ENCODE data around the gene DBT. TPM values are rescaled to one million over a fixed set of nuclear protein-coding genes. Genes with fewer than 3 reads are reported as not detected.

DBT gene
- total RNA-seq, 1 experiment from 2014 or later: 14.0 TPM

- H2AFZ ChIP-seq (ENCODE audit: low read depth, low read length, poor library complexity, severe bottlenecking): no peak overlapping the region
- intact Hi-C loops (cut with micrococcal nuclease): no loop called here
- ATAC-seq (no peak), DNase-seq (ENCODE audit: low read depth, low spot score) (no peak)
- no peaks in the 10 kb centered on the region for H3K27me3 ChIP-seq (ENCODE audit: insufficient read depth, low read length)
- no peak overlapping the region for H3K27ac ChIP-seq (ENCODE audit: low read depth, low read length)
- H4K20me1 ChIP-seq (ENCODE audit: insufficient read depth): no peaks in the 10 kb centered on the region
- no peaks in the 10 kb centered on the region for H3K9me2 ChIP-seq (ENCODE audit: insufficient read depth)
- H3K79me2 ChIP-seq (ENCODE audit: insufficient read depth, low read length): no peaks in the 10 kb centered on the region
- ChIA-PET CTCF (no interaction called here), RAD21 (ENCODE audit: low non-redundant PET in 1 of 2, low total read pairs in 2 of 2, uncharacterized antibody in 2 of 2, unreplicated experiment in 2 of 2) (no interaction called here), POLR2A (no interaction called here)
- H3K9me3 ChIP-seq (ENCODE audit: control insufficient read depth in 1 of 2, insufficient read depth in 1 of 2, low read depth in 1 of 2, low read length in 2 of 2): no peaks in the 10 kb centered on the region
- H3K4me1 ChIP-seq (ENCODE audit: control insufficient read depth in 1 of 2, insufficient read depth in 2 of 2, low read length in 2 of 2): no peaks in the 10 kb centered on the region
- H3K4me2 ChIP-seq (ENCODE audit: low read length): no peak overlapping the region
- BruUV-seq (replicated peaks): no TSS peak
- H3K9ac ChIP-seq (ENCODE audit: low read length): no peak overlapping the region
- no peak for TF ChIP-seq EZH2phosphoT487 (IDR thresholded peaks at IDR 0.05; ENCODE audit: borderline replicate concordance)
- TF ChIP-seq ZNF274 (IDR thresholded peaks at IDR 0.05; ENCODE audit: low read depth, low read length): no peak
- TF ChIP-seq JUND (IDR thresholded peaks at IDR 0.05): no peak
- TF ChIP-seq CTCF (IDR thresholded peaks at IDR 0.05 in 2 of 3, conservative IDR thresholded peaks at IDR 0.05 in 1 of 3; ENCODE audit: borderline replicate concordance in 1 of 3, insufficient read depth in 1 of 3, low read depth in 2 of 3, low read length in 2 of 3): no peak
- no peak for TF ChIP-seq ZFX (IDR thresholded peaks at IDR 0.05)
- TF ChIP-seq SRF (IDR thresholded peaks at IDR 0.05; ENCODE audit: low read depth): no peak
- TF ChIP-seq CBX3 (IDR thresholded peaks at IDR 0.05; ENCODE audit: low read depth): no peak
- TF ChIP-seq REST (IDR thresholded peaks at IDR 0.05; ENCODE audit: low read depth): no peak
- TF ChIP-seq MAX (IDR thresholded peaks at IDR 0.05): no peak
- TF ChIP-seq EGR1 (IDR thresholded peaks at IDR 0.05; ENCODE audit: low read depth): no peak
- peaks cover 0 to 16% of the 10 kb centered on the region in 2 experiments; a peak in 2 of 4 replicates for H3K36me3 ChIP-seq (ENCODE audit: control insufficient read depth in 1 of 2, insufficient read depth in 2 of 2, low read length in 2 of 2)
- no peak overlapping the region for H3K4me3 ChIP-seq (replicated peaks in 1 of 2; ENCODE audit: low read depth in 1 of 2, low read length in 2 of 2)
Observed at GRCh38 chr1:100215101-100215500, 34.5 kb downstream of the DBT start.

All from HCT116 (cell line).